HEK293 (cell line): Measurements from ENCODE around the gene COPZ1.

Experiments
- CTCF ChIA-PET: fragments of 350-600 bp; formaldehyde crosslinking; extraction: SDS; loops from one replicate; lab custom pipeline; 2021; ENCODE audit warnings: antibody characterized with exemption; lab: Yijun Ruan, JAX
- POLR2A ChIA-PET: fragments of 300-600 bp; formaldehyde crosslinking; extraction: SDS; loops from one replicate; lab custom pipeline; 2020; ENCODE audit warnings: antibody characterized with exemption, inconsistent platforms; lab: Yijun Ruan, JAX
- H3K27ac ChIP-seq: fragments of 200-500 bp; sonication (Bioruptor generic); 2 replicates; pipeline ENCODE4 v1.5.1; 2014; ENCODE audit warnings: low read depth, low read length, control low read depth, inconsistent platforms; ENCODE audit errors: extremely low read depth
- H3K36me3 ChIP-seq, 2 experiments: fragments of 200-500 bp in 1 of 2; sonication (Bioruptor generic) in 1 of 2; 1 replicate in 1 of 2; 2 replicates in 1 of 2; pipeline ENCODE4 v1.5.1; 2014 to 2017; ENCODE audit warnings: inconsistent platforms in 2 of 2, low read length in 2 of 2; ENCODE audit not compliant: control insufficient read depth in 2 of 2, insufficient read depth in 1 of 2
- H3K4me1 ChIP-seq: fragments of 200-500 bp; sonication (Bioruptor generic); 2 replicates; pipeline ENCODE4 v1.5.1; 2014; ENCODE audit warnings: mild to moderate bottlenecking, low read length, inconsistent platforms; ENCODE audit not compliant: control insufficient read depth, insufficient read depth
- H3K4me3 ChIP-seq: 2 replicates; pipeline ENCODE4 v1.5.1; 2011; ENCODE audit warnings: low read depth, mild to moderate bottlenecking, control low read depth, low read length, moderate library complexity
- H3K9me3 ChIP-seq: fragments of 200-500 bp; sonication (Bioruptor generic); 2 replicates; pipeline ENCODE4 v1.5.1; 2014; ENCODE audit warnings: low read depth, low read length, inconsistent platforms; ENCODE audit not compliant: control insufficient read depth, insufficient read depth
- FEZF1 ChIP-seq: fragments of 450-650 bp; formaldehyde crosslinking; IDR thresholded peaks from 2 replicates; pipeline ENCODE4 v1.5.1; 2016; ENCODE audit warnings: missing biosample characterization, missing genetic modification characterization
- GLIS1 ChIP-seq: fragments of 450-650 bp; formaldehyde crosslinking; IDR thresholded peaks from 2 replicates; pipeline ENCODE4 v1.5.1; 2016; ENCODE audit warnings: missing biosample characterization, missing genetic modification characterization
- GLIS2 ChIP-seq: fragments of 450-650 bp; formaldehyde crosslinking; IDR thresholded peaks from 2 replicates; pipeline ENCODE4 v1.5.1; 2016; ENCODE audit warnings: missing biosample characterization, missing genetic modification characterization
- KLF1 ChIP-seq: fragments of 450-650 bp; formaldehyde crosslinking; IDR thresholded peaks from 2 replicates; pipeline ENCODE4 v1.5.1; 2016; ENCODE audit warnings: missing biosample characterization, missing genetic modification characterization
- WT1 ChIP-seq: fragments of 450-650 bp; formaldehyde crosslinking; IDR thresholded peaks from 2 replicates; pipeline ENCODE4 v1.5.1; 2016; ENCODE audit warnings: missing biosample characterization, missing genetic modification characterization
- ZEB2 ChIP-seq: fragments of 450-650 bp; formaldehyde crosslinking; IDR thresholded peaks from 2 replicates; pipeline ENCODE4 v1.5.1; 2016; ENCODE audit warnings: missing biosample characterization, missing genetic modification characterization
- ZIC2 ChIP-seq: fragments of 450-650 bp; formaldehyde crosslinking; IDR thresholded peaks from 2 replicates; pipeline ENCODE4 v1.5.1; 2016; ENCODE audit warnings: missing biosample characterization, missing genetic modification characterization
- ZNF24 ChIP-seq: fragments of 450-650 bp; formaldehyde crosslinking; IDR thresholded peaks from 2 replicates; pipeline ENCODE4 v1.5.1; 2016; ENCODE audit warnings: missing biosample characterization, missing genetic modification characterization
- ZNF335 ChIP-seq: fragments of 450-650 bp; formaldehyde crosslinking; conservative IDR thresholded peaks from 2 replicates; pipeline ENCODE4 v1.5.1; 2016; ENCODE audit warnings: missing biosample characterization, missing genetic modification characterization
- ZNF423 ChIP-seq: fragments of 450-650 bp; formaldehyde crosslinking; IDR thresholded peaks from 2 replicates; pipeline ENCODE4 v1.5.1; 2016; ENCODE audit warnings: missing biosample characterization, missing genetic modification characterization
- ZNF529 ChIP-seq: fragments of 450-650 bp; formaldehyde crosslinking; IDR thresholded peaks from 2 replicates; pipeline ENCODE4 v1.5.1; 2017; ENCODE audit warnings: missing genetic modification characterization, missing biosample characterization; ENCODE audit not compliant: insufficient replicate concordance
- TF ChIP-seq, protein P1 (sequence below): fragments of 450-650 bp; formaldehyde crosslinking; IDR thresholded peaks from 2 replicates; pipeline ENCODE4 v1.5.1; 2016; ENCODE audit warnings: missing biosample characterization, missing genetic modification characterization
- TF ChIP-seq, protein P2 (sequence below): fragments of 450-650 bp; formaldehyde crosslinking; IDR thresholded peaks from 2 replicates; pipeline ENCODE4 v1.5.1; 2016; ENCODE audit warnings: missing biosample characterization, missing genetic modification characterization
- TF ChIP-seq, protein P3 (sequence below): fragments of 450-650 bp; formaldehyde crosslinking; IDR thresholded peaks from 2 replicates; pipeline ENCODE4 v1.5.1; 2017; ENCODE audit warnings: missing biosample characterization, missing genetic modification characterization

Gene COPZ1

DNA sequence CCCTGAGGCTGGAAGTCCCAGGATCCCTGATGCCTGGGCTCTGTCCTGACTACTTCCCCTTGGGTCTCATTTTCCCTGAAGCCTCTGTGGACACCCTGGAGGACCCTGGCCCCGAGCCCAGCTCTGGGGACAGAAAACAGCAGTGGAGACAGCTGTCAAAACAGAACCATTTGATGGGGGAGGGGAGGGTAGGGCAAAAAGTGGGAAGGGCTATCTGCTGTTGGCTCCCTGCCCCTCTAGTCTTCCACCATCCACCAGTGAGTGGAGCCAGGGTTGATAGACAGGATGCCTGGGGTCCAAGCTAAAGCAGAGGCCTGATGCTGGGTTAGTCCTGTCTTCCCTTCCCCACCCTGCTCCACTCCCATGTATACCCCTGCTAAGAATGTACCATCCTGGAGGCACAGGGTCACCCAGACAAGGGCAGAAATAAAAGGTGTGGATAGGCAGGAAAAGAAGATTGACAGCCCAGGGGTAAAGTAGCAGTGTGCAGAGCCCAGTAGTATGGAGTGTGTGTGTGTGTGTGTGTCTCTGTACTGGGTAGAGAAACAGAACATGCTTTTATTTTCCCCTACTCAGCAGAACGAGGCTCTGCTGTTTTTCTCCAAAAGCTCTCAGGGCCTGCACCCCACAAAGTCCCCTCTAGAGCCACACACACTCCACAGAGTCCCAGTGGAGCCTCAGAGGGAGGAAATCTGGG lies 49.8 kb downstream of the COPZ1 start (continued):
- TF ChIP-seq, protein P1, sequence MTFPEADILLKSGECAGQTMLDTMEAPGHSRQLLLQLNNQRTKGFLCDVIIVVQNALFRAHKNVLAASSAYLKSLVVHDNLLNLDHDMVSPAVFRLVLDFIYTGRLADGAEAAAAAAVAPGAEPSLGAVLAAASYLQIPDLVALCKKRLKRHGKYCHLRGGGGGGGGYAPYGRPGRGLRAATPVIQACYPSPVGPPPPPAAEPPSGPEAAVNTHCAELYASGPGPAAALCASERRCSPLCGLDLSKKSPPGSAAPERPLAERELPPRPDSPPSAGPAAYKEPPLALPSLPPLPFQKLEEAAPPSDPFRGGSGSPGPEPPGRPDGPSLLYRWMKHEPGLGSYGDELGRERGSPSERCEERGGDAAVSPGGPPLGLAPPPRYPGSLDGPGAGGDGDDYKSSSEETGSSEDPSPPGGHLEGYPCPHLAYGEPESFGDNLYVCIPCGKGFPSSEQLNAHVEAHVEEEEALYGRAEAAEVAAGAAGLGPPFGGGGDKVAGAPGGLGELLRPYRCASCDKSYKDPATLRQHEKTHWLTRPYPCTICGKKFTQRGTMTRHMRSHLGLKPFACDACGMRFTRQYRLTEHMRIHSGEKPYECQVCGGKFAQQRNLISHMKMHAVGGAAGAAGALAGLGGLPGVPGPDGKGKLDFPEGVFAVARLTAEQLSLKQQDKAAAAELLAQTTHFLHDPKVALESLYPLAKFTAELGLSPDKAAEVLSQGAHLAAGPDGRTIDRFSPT (tag by site-specific recombination) = no peak
- TF ChIP-seq FEZF1 (tag by site-specific recombination) = no peak
- TF ChIP-seq, protein P2, sequence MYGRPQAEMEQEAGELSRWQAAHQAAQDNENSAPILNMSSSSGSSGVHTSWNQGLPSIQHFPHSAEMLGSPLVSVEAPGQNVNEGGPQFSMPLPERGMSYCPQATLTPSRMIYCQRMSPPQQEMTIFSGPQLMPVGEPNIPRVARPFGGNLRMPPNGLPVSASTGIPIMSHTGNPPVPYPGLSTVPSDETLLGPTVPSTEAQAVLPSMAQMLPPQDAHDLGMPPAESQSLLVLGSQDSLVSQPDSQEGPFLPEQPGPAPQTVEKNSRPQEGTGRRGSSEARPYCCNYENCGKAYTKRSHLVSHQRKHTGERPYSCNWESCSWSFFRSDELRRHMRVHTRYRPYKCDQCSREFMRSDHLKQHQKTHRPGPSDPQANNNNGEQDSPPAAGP (tag by site-specific recombination) = 0 out of 2 replicates have a peak, but pooled peaks have one; percentile 35
- no peak for TF ChIP-seq ZNF24 (tag by site-specific recombination)
- peak; percentile 43; the same call in 1 of the 2 replicates for TF ChIP-seq KLF1 (tag by site-specific recombination)
- no peak for TF ChIP-seq ZNF423 (tag by site-specific recombination)
- TF ChIP-seq ZIC2 (tag by site-specific recombination) = peak; percentile 1; the same call in 1 of the 2 replicates
- TF ChIP-seq ZNF335 (tag by site-specific recombination) = no peak
- TF ChIP-seq ZEB2 (tag by site-specific recombination) = no peak

DNA sequence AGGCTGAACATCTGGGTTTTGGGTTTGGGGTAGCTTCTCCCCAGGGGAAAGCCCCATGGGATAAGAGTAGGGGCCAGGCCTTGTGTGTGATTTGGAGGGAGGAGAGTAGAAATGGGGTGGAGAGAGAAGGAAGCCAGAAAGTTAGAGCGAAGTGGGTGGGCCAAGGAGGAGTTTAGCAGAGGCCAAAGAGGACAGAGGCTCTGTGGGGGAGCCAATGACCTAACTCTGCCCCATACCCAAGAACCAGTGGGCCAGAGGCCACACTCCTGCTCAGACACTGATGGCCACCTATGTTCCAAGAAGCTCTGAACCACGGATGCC lies 50.3 kb downstream of the COPZ1 start:
- Histone ChIP-seq H3K27ac (peak overlapping the region; percentile 30; the same call in 1 of the 2 replicates), H3K4me3 (no peak overlapping the region), H3K4me1 (peaks cover 19% of the 10 kb centered on the region), H3K9me3 (no peaks in the 10 kb centered on the region), H3K36me3 (peaks cover 0 to 85% of the 10 kb centered on the region in 2 experiments; a peak in 1 of 3 replicates)
- POLR2A ChIA-PET = no interaction called here
- peak; percentile 64 for TF ChIP-seq GLIS1
- TF ChIP-seq ZNF529 (tag by site-specific recombination) = no peak
- peak; percentile 11; the same call in 1 of the 2 replicates for TF ChIP-seq GLIS2 (tag by site-specific recombination)
- CTCF ChIA-PET = interaction anchor here (0.9 to 1.6 kb wide), 3 partner anchors 12 to 24 kb away, joined by 3 to 7 read pairs (median 6); no protein-coding TSS in a partner anchor

DNA sequence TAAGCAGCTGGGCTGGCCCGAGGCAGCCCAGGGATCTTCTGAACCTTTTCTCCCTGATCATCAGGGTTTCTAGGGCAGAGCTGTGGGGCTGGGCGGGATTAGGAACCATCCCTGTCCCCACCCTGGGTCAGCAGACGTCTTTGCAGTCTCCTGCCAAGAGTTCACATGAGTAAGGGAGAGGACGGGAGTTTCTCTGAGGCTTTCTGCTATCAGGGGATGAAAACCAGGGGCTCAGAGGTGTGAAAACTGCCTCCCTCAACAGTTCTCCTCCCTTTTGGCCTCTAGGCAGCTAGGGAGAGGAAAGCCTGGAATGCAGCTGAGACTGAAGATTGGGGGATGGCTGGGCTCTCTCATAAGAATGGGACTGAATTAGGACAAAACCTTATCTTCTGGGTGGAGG lies 51.7 kb downstream of the COPZ1 start:
- Histone ChIP-seq H3K36me3 (peaks cover 0 to 85% of the 10 kb centered on the region in 2 experiments; a peak in 1 of 3 replicates), H3K4me1 (peaks cover 17% of the 10 kb centered on the region), H3K9me3 (no peaks in the 10 kb centered on the region), H3K4me3 (no peak overlapping the region), H3K27ac (no peak overlapping the region)
- TF ChIP-seq, protein P2 (tag by site-specific recombination) = peak; percentile 62
- TF ChIP-seq, protein P3, sequence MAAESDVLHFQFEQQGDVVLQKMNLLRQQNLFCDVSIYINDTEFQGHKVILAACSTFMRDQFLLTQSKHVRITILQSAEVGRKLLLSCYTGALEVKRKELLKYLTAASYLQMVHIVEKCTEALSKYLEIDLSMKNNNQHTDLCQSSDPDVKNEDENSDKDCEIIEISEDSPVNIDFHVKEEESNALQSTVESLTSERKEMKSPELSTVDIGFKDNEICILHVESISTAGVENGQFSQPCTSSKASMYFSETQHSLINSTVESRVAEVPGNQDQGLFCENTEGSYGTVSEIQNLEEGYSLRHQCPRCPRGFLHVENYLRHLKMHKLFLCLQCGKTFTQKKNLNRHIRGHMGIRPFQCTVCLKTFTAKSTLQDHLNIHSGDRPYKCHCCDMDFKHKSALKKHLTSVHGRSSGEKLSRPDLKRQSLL = no peak
- peak; percentile 77 for TF ChIP-seq KLF1 (tag by site-specific recombination)
- TF ChIP-seq WT1 (tag by site-specific recombination) = 0 out of 2 replicates have a peak, but pooled peaks have one; percentile 25
- POLR2A ChIA-PET = no interaction called here
- CTCF ChIA-PET = interaction anchor here (0.8 kb wide), 1 partner anchor 40 kb away, joined by 3 read pairs; no protein-coding TSS in a partner anchor
